Liver (tissue), 9 donors: ENCODE measurements around the gene SYNDIG1. TPM values are rescaled to one million over a fixed set of nuclear protein-coding genes. Genes with fewer than 3 reads are reported as not detected.

ENCODE experiments used
- DNase-seq: peaks from one replicate; pipeline ENCODE4 v3.0.0-alpha.2; 2017; ENCODE audit warnings: low spot score
- H3K27ac ChIP-seq, 2 donors: one replicate each; pipeline ENCODE4 v1.7.0; 2013; ENCODE audit warnings: inconsistent platforms in 2 of 2, low read length in 2 of 2, control low read depth in 1 of 2, low read depth in 1 of 2, mild to moderate bottlenecking in 1 of 2
- H3K27me3 ChIP-seq, 4 donors: one replicate each; pipeline versions ENCODE4 v1.6.1 to v1.7.0; 2013; ENCODE audit warnings: low read length in 3 of 4, inconsistent platforms in 1 of 4, mild to moderate bottlenecking in 1 of 4, moderate library complexity in 1 of 4; ENCODE audit not compliant: control insufficient read depth in 4 of 4, insufficient read depth in 4 of 4
- H3K36me3 ChIP-seq, 4 donors: one replicate each; pipeline versions ENCODE4 v1.6.1 to v1.7.0; 2013; ENCODE audit warnings: low read length in 3 of 4, mild to moderate bottlenecking in 3 of 4, low read depth in 1 of 4, moderate library complexity in 1 of 4; ENCODE audit not compliant: control insufficient read depth in 4 of 4, insufficient read depth in 3 of 4
- H3K4me1 ChIP-seq, 4 donors: one replicate each; pipeline versions ENCODE4 v1.6.1 to v1.7.0; 2013; ENCODE audit warnings: low read length in 3 of 4, mild to moderate bottlenecking in 3 of 4, moderate library complexity in 1 of 4; ENCODE audit not compliant: control insufficient read depth in 4 of 4, insufficient read depth in 4 of 4
- H3K4me3 ChIP-seq, 3 donors: one replicate each; pipeline versions ENCODE4 v1.6.1 to v1.7.0; 2013; ENCODE audit warnings: low read length in 3 of 3, control low read depth in 1 of 3, low read depth in 1 of 3, mild to moderate bottlenecking in 1 of 3
- H3K9ac ChIP-seq, 2 donors: one replicate each; pipeline ENCODE4 v1.7.0; 2013; ENCODE audit warnings: low read length in 2 of 2, mild to moderate bottlenecking in 2 of 2, moderate library complexity in 2 of 2, control low read depth in 1 of 2, low read depth in 1 of 2
- H3K9me3 ChIP-seq, 4 donors: one replicate each; pipeline versions ENCODE4 v1.6.1 to v1.7.0; 2013; ENCODE audit warnings: low read length in 3 of 4; ENCODE audit not compliant: control insufficient read depth in 4 of 4
- ATF3 ChIP-seq: IDR thresholded peaks from 2 replicates; pipeline ENCODE4 v1.6.1; 2016; ENCODE audit warnings: antibody characterized with exemption
- EGR1 ChIP-seq, 2 donors: IDR thresholded peaks; 2 replicates each; pipeline ENCODE4 v1.6.1; 2016 to 2018; ENCODE audit warnings: antibody characterized with exemption in 2 of 2, low read depth in 2 of 2
- FOXA1 ChIP-seq: IDR thresholded peaks from 2 replicates; pipeline ENCODE4 v1.6.1; 2016; ENCODE audit warnings: antibody characterized with exemption
- FOXA2 ChIP-seq: IDR thresholded peaks from 2 replicates; pipeline ENCODE4 v1.6.1; 2016; ENCODE audit warnings: antibody characterized with exemption
- GABPA ChIP-seq, 2 donors: IDR thresholded peaks in 1 of 2; conservative IDR thresholded peaks in 1 of 2; 2 replicates each; pipeline ENCODE4 v1.6.1; 2016; ENCODE audit warnings: antibody characterized with exemption in 2 of 2, mild to moderate bottlenecking in 1 of 2, moderate library complexity in 1 of 2
- HNF4A ChIP-seq, 2 donors: conservative IDR thresholded peaks; 2 replicates each; pipeline ENCODE4 v1.6.1; 2016; ENCODE audit warnings: antibody characterized with exemption in 2 of 2, mild to moderate bottlenecking in 2 of 2
- HNF4G ChIP-seq: IDR thresholded peaks from 2 replicates; pipeline ENCODE4 v1.6.1; 2016; ENCODE audit warnings: antibody characterized with exemption
- JUND ChIP-seq, 2 donors: IDR thresholded peaks; 2 replicates each; pipeline ENCODE4 v1.6.1; 2016; ENCODE audit warnings: antibody characterized with exemption in 2 of 2
- NR2F2 ChIP-seq: IDR thresholded peaks from 2 replicates; pipeline ENCODE4 v1.6.1; 2016; ENCODE audit warnings: antibody characterized with exemption
- RAD21 ChIP-seq, 2 donors: IDR thresholded peaks; 2 replicates each; pipeline ENCODE4 v1.6.1; 2016; ENCODE audit warnings: antibody characterized with exemption in 2 of 2, mild to moderate bottlenecking in 2 of 2
- REST ChIP-seq: IDR thresholded peaks from 2 replicates; pipeline ENCODE4 v1.6.1; 2016; ENCODE audit warnings: antibody characterized with exemption, mild to moderate bottlenecking
- RXRA ChIP-seq, 2 donors: IDR thresholded peaks; 2 replicates each; pipeline ENCODE4 v1.6.1; 2017 to 2018; ENCODE audit warnings: antibody characterized with exemption in 2 of 2, mild to moderate bottlenecking in 1 of 2
- SP1 ChIP-seq: IDR thresholded peaks from 2 replicates; pipeline ENCODE4 v1.6.1; 2018; ENCODE audit warnings: antibody characterized with exemption, mild to moderate bottlenecking
- TAF1 ChIP-seq: conservative IDR thresholded peaks from 2 replicates; pipeline ENCODE4 v1.6.1; 2016; ENCODE audit warnings: antibody characterized with exemption, mild to moderate bottlenecking
- YY1 ChIP-seq: IDR thresholded peaks from 2 replicates; pipeline ENCODE4 v1.6.1; 2016; ENCODE audit warnings: antibody characterized with exemption, mild to moderate bottlenecking
- WGBS: extraction: QIAGEN DNeasy Blood & Tissue Kit; methylation state at CpG from one replicate; pipeline ENCODE4 v1.1.7; 2013; 5-methylcytosine and 5-hydroxymethylcytosine counted together
- polyA plus RNA-seq, 2 donors: library from polyadenylated mRNA; stranded (reverse) in 1 of 2; unstranded in 1 of 2; fragments of 200-250 nt in 1 of 2; fragments of >200 nt in 1 of 2; fragmentation: Nextera tagmentation in 1 of 2; extraction: Ambion mirVana in 1 of 2; gene quantifications; one replicate each; pipeline versions ENCODE4 v1.2.1 to v1.2.3, GENCODE V29; 2013 to 2015
- total RNA-seq, 2 donors: library from RNA; depleted of rRNA; stranded (reverse); fragments of >200 nt; gene quantifications; one replicate each; pipeline ENCODE4 v1.2.3, GENCODE V29; 2014
- TF ChIP-seq, protein P1 (sequence below): IDR thresholded peaks from 2 replicates; pipeline ENCODE4 v1.6.1; 2016; ENCODE audit warnings: antibody characterized with exemption
- TF ChIP-seq, protein P2 (sequence below): fragments of 150-350 bp; IDR thresholded peaks from 2 replicates; pipeline ENCODE4 v1.5.1; 2017; ENCODE audit warnings: improper control_type of control experiment, low read depth, low read length; ENCODE audit not compliant: missing input control
- TF ChIP-seq, protein P3 (sequence below): IDR thresholded peaks from 2 replicates; pipeline ENCODE4 v1.6.1; 2016; ENCODE audit warnings: antibody characterized with exemption
- donor health status: healthy.
- donor health status: healthy.
- donor health status: healthy.
- donor health status: healthy.
- donor health status: healthy.

Gene SYNDIG1
- total and polyA plus RNA-seq, 4 donors: 0.05 to 0.08 TPM; not detected in 2

DNA sequence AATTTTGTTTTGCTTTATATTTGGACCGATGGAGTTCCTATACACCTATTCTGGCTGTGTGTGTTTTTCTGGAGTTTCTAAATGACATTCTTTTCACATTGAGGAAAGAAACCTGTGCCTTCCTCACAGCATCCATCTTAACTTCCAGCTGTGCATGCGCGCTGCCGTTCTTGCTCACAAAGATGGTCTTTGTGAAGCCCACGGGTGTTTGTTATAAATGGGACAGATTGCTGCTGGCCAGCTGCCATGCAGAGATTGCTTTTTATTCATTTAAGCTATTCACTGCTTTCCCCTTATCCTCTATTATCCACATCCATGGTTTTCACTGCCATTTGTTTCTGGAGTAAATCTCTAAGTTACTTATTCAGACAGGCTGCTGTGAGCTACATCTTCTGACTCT is 54.2 kb downstream of the SYNDIG1 start:
- Histone ChIP-seq H3K36me3 (no peaks in the 10 kb centered on the region), H3K9ac (no peak overlapping the region), H3K9me3 (no peaks in the 10 kb centered on the region), H3K4me3 (no peak overlapping the region), H3K27me3 (no peaks in the 10 kb centered on the region), H3K4me1 (no peaks in the 10 kb centered on the region), H3K27ac (no peak overlapping the region)
- DNase-seq: no peak
- WGBS: 86% methylated on average over 5 of the region's 5 CpGs
- TF ChIP-seq, protein P1, sequence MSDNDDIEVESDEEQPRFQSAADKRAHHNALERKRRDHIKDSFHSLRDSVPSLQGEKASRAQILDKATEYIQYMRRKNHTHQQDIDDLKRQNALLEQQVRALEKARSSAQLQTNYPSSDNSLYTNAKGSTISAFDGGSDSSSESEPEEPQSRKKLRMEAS: no peak
- TF ChIP-seq ATF3 (no peak), RXRA (IDR thresholded peaks at IDR 0.05) (no peak), REST (no peak), EGR1 (IDR thresholded peaks at IDR 0.05; ENCODE audit: low read depth in 2 of 2) (no peak), JUND (IDR thresholded peaks at IDR 0.05) (no peak), HNF4G (no peak), SP1 (no peak), TAF1 (no peak), FOXA1 (no peak), RAD21 (IDR thresholded peaks at IDR 0.05) (no peak), GABPA (IDR thresholded peaks at IDR 0.05 in 1 of 2, conservative IDR thresholded peaks at IDR 0.05 in 1 of 2) (no peak), FOXA2 (no peak), HNF4A (conservative IDR thresholded peaks at IDR 0.05) (no peak), NR2F2 (no peak), YY1 (no peak)
- TF ChIP-seq, protein P2, sequence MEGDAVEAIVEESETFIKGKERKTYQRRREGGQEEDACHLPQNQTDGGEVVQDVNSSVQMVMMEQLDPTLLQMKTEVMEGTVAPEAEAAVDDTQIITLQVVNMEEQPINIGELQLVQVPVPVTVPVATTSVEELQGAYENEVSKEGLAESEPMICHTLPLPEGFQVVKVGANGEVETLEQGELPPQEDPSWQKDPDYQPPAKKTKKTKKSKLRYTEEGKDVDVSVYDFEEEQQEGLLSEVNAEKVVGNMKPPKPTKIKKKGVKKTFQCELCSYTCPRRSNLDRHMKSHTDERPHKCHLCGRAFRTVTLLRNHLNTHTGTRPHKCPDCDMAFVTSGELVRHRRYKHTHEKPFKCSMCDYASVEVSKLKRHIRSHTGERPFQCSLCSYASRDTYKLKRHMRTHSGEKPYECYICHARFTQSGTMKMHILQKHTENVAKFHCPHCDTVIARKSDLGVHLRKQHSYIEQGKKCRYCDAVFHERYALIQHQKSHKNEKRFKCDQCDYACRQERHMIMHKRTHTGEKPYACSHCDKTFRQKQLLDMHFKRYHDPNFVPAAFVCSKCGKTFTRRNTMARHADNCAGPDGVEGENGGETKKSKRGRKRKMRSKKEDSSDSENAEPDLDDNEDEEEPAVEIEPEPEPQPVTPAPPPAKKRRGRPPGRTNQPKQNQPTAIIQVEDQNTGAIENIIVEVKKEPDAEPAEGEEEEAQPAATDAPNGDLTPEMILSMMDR: no peak
- TF ChIP-seq, protein P3, sequence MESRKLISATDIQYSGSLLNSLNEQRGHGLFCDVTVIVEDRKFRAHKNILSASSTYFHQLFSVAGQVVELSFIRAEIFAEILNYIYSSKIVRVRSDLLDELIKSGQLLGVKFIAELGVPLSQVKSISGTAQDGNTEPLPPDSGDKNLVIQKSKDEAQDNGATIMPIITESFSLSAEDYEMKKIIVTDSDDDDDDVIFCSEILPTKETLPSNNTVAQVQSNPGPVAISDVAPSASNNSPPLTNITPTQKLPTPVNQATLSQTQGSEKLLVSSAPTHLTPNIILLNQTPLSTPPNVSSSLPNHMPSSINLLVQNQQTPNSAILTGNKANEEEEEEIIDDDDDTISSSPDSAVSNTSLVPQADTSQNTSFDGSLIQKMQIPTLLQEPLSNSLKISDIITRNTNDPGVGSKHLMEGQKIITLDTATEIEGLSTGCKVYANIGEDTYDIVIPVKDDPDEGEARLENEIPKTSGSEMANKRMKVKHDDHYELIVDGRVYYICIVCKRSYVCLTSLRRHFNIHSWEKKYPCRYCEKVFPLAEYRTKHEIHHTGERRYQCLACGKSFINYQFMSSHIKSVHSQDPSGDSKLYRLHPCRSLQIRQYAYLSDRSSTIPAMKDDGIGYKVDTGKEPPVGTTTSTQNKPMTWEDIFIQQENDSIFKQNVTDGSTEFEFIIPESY: no peak
